A673 (cell line): ENCODE measurements around the gene HPN.

Experiments
- EZH2 ChIP-seq: fragments of 200-600 bp; sonication (generic); IDR thresholded peaks from 2 replicates; pipeline ENCODE4 v1.6.1; 2017; ENCODE audit warnings: borderline replicate concordance, low read depth, mild to moderate bottlenecking, mixed read lengths, antibody characterized with exemption, low read length; ENCODE audit not compliant: poor library complexity, severe bottlenecking
- TF ChIP-seq, protein P1 (sequence below): fragments of 300-800, 200-600 bp; sonication (generic); conservative IDR thresholded peaks from 2 replicates; pipeline ENCODE4 v1.5.1; 2017; ENCODE audit warnings: low read depth, mild to moderate bottlenecking, antibody characterized with exemption, low read length, moderate library complexity, mixed read lengths

DNA sequence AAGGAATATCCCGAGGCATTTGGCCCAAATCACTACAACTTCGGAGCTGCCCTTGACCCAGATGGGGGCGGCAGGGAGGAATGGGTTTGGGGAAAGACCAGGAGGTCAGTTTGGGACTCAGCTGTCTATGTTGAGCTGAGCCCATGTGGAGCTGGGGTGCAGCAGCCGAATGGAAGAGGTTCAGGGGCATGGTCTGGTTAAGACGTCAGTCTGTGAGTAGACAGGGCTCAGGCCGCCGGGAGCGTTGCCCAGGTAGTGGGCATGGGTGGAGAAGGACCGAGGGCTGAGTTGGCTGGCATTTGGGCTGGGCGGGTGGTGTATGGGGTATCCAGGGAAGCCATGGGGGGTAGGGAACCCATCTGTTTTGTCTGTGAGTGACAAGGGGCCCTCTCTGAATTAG, 20.5 kb upstream of the HPN start:
- TF ChIP-seq, protein P1, sequence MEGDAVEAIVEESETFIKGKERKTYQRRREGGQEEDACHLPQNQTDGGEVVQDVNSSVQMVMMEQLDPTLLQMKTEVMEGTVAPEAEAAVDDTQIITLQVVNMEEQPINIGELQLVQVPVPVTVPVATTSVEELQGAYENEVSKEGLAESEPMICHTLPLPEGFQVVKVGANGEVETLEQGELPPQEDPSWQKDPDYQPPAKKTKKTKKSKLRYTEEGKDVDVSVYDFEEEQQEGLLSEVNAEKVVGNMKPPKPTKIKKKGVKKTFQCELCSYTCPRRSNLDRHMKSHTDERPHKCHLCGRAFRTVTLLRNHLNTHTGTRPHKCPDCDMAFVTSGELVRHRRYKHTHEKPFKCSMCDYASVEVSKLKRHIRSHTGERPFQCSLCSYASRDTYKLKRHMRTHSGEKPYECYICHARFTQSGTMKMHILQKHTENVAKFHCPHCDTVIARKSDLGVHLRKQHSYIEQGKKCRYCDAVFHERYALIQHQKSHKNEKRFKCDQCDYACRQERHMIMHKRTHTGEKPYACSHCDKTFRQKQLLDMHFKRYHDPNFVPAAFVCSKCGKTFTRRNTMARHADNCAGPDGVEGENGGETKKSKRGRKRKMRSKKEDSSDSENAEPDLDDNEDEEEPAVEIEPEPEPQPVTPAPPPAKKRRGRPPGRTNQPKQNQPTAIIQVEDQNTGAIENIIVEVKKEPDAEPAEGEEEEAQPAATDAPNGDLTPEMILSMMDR: no peak
- TF ChIP-seq EZH2: no peak
